ENCODE results near the gene POC1A.

The POC1A gene

GRCh38 chr3:52186729-52187128 is 32.5 kb upstream of the POC1A start:
- no peak overlapping the region for H3K4me2 ChIP-seq (ENCODE audit: low read length)

GRCh38 chr3:52185837-52186236 is 31.6 kb upstream of the POC1A start:
- H3K27ac ChIP-seq (ENCODE audit: low read depth, low read length) = no peak overlapping the region
- no peak overlapping the region for H3K4me2 ChIP-seq (ENCODE audit: low read length)
- no peaks in the 10 kb centered on the region for H3K79me2 ChIP-seq (ENCODE audit: control insufficient read depth, low read length)
- no peak overlapping the region for H3K4me3 ChIP-seq (ENCODE audit: low read length)
- H3K36me3 ChIP-seq (ENCODE audit: control insufficient read depth, low read length) = no peaks in the 10 kb centered on the region
- no peaks in the 10 kb centered on the region for H3K9me2 ChIP-seq (replicated peaks; ENCODE audit: control insufficient read depth, low read length)
- no peaks in the 10 kb centered on the region for H3K4me1 ChIP-seq (ENCODE audit: control insufficient read depth, low read length)
- no peaks in the 10 kb centered on the region for H4K20me1 ChIP-seq (ENCODE audit: control insufficient read depth, insufficient read depth, low read depth, low read length)
- no peaks in the 10 kb centered on the region for H3K9me3 ChIP-seq (ENCODE audit: control insufficient read depth, insufficient read depth, low read length)
- no peak for TF ChIP-seq CTCF (IDR thresholded peaks at IDR 0.05; ENCODE audit: low read depth, low read length, poor library complexity, severe bottlenecking)
- TF ChIP-seq EZH2phosphoT487 (IDR thresholded peaks at IDR 0.05; ENCODE audit: borderline replicate concordance, low read length) = no peak
- no peaks in the 10 kb centered on the region for H3F3A ChIP-seq (ENCODE audit: control insufficient read depth, insufficient read depth)
- H3K27me3 ChIP-seq (ENCODE audit: control insufficient read depth, low read length) = no peaks in the 10 kb centered on the region

More at GRCh38 chr3:52186729-52187128, 32.5 kb upstream of the POC1A start:
- H3F3A ChIP-seq (ENCODE audit: control insufficient read depth, insufficient read depth) = no peaks in the 10 kb centered on the region
- no peaks in the 10 kb centered on the region for H3K27me3 ChIP-seq (ENCODE audit: control insufficient read depth, low read length)
- TF ChIP-seq CTCF (IDR thresholded peaks at IDR 0.05; ENCODE audit: low read depth, low read length, poor library complexity, severe bottlenecking) (no peak), EZH2phosphoT487 (IDR thresholded peaks at IDR 0.05; ENCODE audit: borderline replicate concordance, low read length) (no peak)
- no peak overlapping the region for H3K27ac ChIP-seq (ENCODE audit: low read depth, low read length)
- H3K9me2 ChIP-seq (replicated peaks; ENCODE audit: control insufficient read depth, low read length) = no peaks in the 10 kb centered on the region
- H3K9me3 ChIP-seq (ENCODE audit: control insufficient read depth, insufficient read depth, low read length) = no peaks in the 10 kb centered on the region
- no peaks in the 10 kb centered on the region for H4K20me1 ChIP-seq (ENCODE audit: control insufficient read depth, insufficient read depth, low read depth, low read length)
- H3K4me1 ChIP-seq (ENCODE audit: control insufficient read depth, low read length) = no peaks in the 10 kb centered on the region
- H3K4me3 ChIP-seq (ENCODE audit: low read length) = no peak overlapping the region
- no peaks in the 10 kb centered on the region for H3K79me2 ChIP-seq (ENCODE audit: control insufficient read depth, low read length)
- no peaks in the 10 kb centered on the region for H3K36me3 ChIP-seq (ENCODE audit: control insufficient read depth, low read length)

- Histone ChIP-seq H3K4me1 (ENCODE audit: control insufficient read depth, low read length) (peaks cover 3% of the 10 kb centered on the region; the same call in 1 of the 2 replicates), H3F3A (ENCODE audit: control insufficient read depth, insufficient read depth) (no peaks in the 10 kb centered on the region)
Observed at GRCh38 chr3:52185311-52185710, 31.1 kb upstream of the POC1A start.

More at GRCh38 chr3:52185311-52185710, 31.1 kb upstream of the POC1A start:
- no peaks in the 10 kb centered on the region for H3K36me3 ChIP-seq (ENCODE audit: control insufficient read depth, low read length)
- H4K20me1 ChIP-seq (ENCODE audit: control insufficient read depth, insufficient read depth, low read depth, low read length) = no peaks in the 10 kb centered on the region
- no peak overlapping the region for H3K4me2 ChIP-seq (ENCODE audit: low read length)
- no peak overlapping the region for H3K27ac ChIP-seq (ENCODE audit: low read depth, low read length)
- no peak overlapping the region for H3K4me3 ChIP-seq (ENCODE audit: low read length)
- no peaks in the 10 kb centered on the region for H3K27me3 ChIP-seq (ENCODE audit: control insufficient read depth, low read length)
- no peaks in the 10 kb centered on the region for H3K9me3 ChIP-seq (ENCODE audit: control insufficient read depth, insufficient read depth, low read length)
- H3K9me2 ChIP-seq (replicated peaks; ENCODE audit: control insufficient read depth, low read length) = no peaks in the 10 kb centered on the region
- no peak for TF ChIP-seq CTCF (IDR thresholded peaks at IDR 0.05; ENCODE audit: low read depth, low read length, poor library complexity, severe bottlenecking)
- no peak for TF ChIP-seq EZH2phosphoT487 (IDR thresholded peaks at IDR 0.05; ENCODE audit: borderline replicate concordance, low read length)
- H3K79me2 ChIP-seq (ENCODE audit: control insufficient read depth, low read length) = no peaks in the 10 kb centered on the region
